CD8-positive, alpha-beta memory T cell (primary cell): ENCODE measurements around the gene AXIN1. TPM values are rescaled to one million over a fixed set of nuclear protein-coding genes. Genes with fewer than 3 reads are reported as not detected.
"Not testable (repeated sequence)": the region's sequence is repeated elsewhere in the genome, so short reads cannot be mapped to it uniquely, and the experiment has no call there.

Experiments used
- CTCF ChIA-PET: fragments of 350-600 bp; sonication (Branson Sonifier 250); formaldehyde crosslinking; loops from one replicate; lab custom pipeline; 2021; ENCODE audit warnings: antibody characterized with exemption; lab: Charles Lee
- POLR2A ChIA-PET: fragments of 350-600 bp; sonication (Branson Sonifier 250); formaldehyde crosslinking; loops from one replicate; lab custom pipeline; 2021; ENCODE audit warnings: antibody characterized with exemption; lab: Charles Lee
- DNase-seq, 5 donors: peaks; one replicate each; pipeline versions ENCODE4 v3.0.0 to v3.0.0-alpha.2; 2020 to 2022; ENCODE audit warnings: mixed read lengths in 1 of 5
- H3K27ac ChIP-seq: one replicate; pipeline ENCODE4 v1.7.0; 2013; ENCODE audit warnings: low read depth, mild to moderate bottlenecking, low read length, moderate library complexity
- H3K27me3 ChIP-seq: 2 replicates; pipeline ENCODE4 v1.7.0; 2013; ENCODE audit warnings: low read length, mild to moderate bottlenecking; ENCODE audit not compliant: insufficient read depth, poor library complexity, severe bottlenecking
- H3K36me3 ChIP-seq: 2 replicates; pipeline ENCODE4 v1.7.0; 2013; ENCODE audit warnings: mild to moderate bottlenecking, low read length, moderate library complexity; ENCODE audit not compliant: insufficient read depth
- H3K4me1 ChIP-seq: 2 replicates; pipeline ENCODE4 v1.7.0; 2013; ENCODE audit warnings: mild to moderate bottlenecking, low read length, moderate library complexity; ENCODE audit not compliant: insufficient read depth
- H3K4me3 ChIP-seq: 2 replicates; pipeline ENCODE4 v1.7.0; 2013; ENCODE audit warnings: mild to moderate bottlenecking, low read length
- H3K9me3 ChIP-seq: 2 replicates; pipeline ENCODE4 v1.7.0; 2013; ENCODE audit warnings: mild to moderate bottlenecking, low read length
- H3K27ac Mint-ChIP-seq, 8 donors: one replicate each; pipeline ENCODE4 v1.8.0; 2020 to 2021; ENCODE audit warnings: mixed read lengths in 8 of 8, mild to moderate bottlenecking in 6 of 8, inconsistent platforms in 3 of 8, moderate library complexity in 3 of 8
- H3K27me3 Mint-ChIP-seq, 2 donors: one replicate each; pipeline ENCODE4 v1.8.0; 2020 to 2021; ENCODE audit warnings: mixed read lengths in 2 of 2, mild to moderate bottlenecking in 1 of 2, moderate library complexity in 1 of 2
- H3K36me3 Mint-ChIP-seq, 3 donors: one replicate each; pipeline ENCODE4 v1.8.0; 2020 to 2021; ENCODE audit warnings: mixed read lengths in 3 of 3, inconsistent platforms in 1 of 3, mild to moderate bottlenecking in 1 of 3
- H3K4me1 Mint-ChIP-seq, 3 donors: one replicate each; pipeline ENCODE4 v1.8.0; 2020 to 2021; ENCODE audit warnings: mixed read lengths in 3 of 3, inconsistent platforms in 1 of 3, mild to moderate bottlenecking in 1 of 3
- H3K4me3 Mint-ChIP-seq, 7 donors: one replicate each; pipeline ENCODE4 v1.8.0; 2020 to 2021; ENCODE audit warnings: mixed read lengths in 7 of 7, mild to moderate bottlenecking in 6 of 7, moderate library complexity in 4 of 7, inconsistent platforms in 2 of 7
- H3K9me3 Mint-ChIP-seq, 5 donors: one replicate each; pipeline ENCODE4 v1.8.0; 2020 to 2022; ENCODE audit warnings: mixed read lengths in 5 of 5, mild to moderate bottlenecking in 3 of 5, moderate library complexity in 2 of 5, inconsistent platforms in 1 of 5
- polyA plus RNA-seq: library from polyadenylated mRNA; unstranded; fragments of 300-500 nt; fragmentation: Illumina TruSeq; gene quantifications from one replicate; pipeline ENCODE4 v1.2.3, GENCODE V29; 2021
- total RNA-seq, 2 experiments: library from RNA; stranded (reverse); gene quantifications; one replicate each; pipeline ENCODE4 v1.2.3, GENCODE V29; 2021

The AXIN1 gene
- total and polyA plus RNA-seq, 3 experiments from 2014 or later, result 6.9 to 26.3 (median 24.7) TPM

DNA sequence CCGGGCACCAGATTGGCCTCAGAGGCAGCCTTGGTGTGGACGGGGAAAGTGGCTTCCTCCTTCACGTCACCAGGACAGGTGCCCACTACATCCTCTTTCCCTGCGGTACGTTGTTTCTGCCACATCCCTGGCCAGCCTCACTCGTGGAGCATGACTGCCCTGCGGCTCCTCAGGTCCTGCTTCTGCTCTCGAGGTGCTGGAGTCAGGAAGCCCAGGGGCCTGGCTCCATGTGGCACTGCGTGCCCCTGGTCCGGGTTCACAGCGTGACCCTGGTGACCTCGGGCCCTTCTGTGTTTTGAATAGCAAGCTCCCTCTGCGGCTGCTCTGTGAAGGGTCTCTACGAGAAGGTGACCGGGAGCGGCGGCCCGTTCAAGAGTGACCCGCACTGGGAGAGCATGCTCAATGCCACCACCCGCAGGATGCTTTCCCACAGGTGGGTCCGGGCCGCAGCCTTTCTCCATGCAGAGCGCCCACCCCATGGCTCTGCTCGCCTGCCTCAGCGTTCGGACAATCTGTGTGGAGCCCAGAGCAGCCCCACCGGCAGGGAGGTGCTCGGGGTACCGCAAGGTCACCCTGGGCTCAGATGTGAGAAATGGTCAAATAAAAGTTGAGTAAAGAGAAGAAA is 90.3 kb downstream of the AXIN1 start:
- Histone ChIP-seq H3K4me3 (no peak overlapping the region), H3K27me3 (no peaks in the 10 kb centered on the region), H3K27ac (no peak overlapping the region), H3K4me1 (no peaks in the 10 kb centered on the region), H3K9me3 (no peaks in the 10 kb centered on the region), H3K36me3 (no peaks in the 10 kb centered on the region)
- ChIA-PET CTCF (no interaction called here), POLR2A (no interaction called here)
- H3K4me1 Mint-ChIP-seq, result peaks cover 0 to 5% (median 0%) of the 10 kb centered on the region in 3 donors
- no peak overlapping the region for H3K27ac Mint-ChIP-seq
- no peak for DNase-seq
- no peaks in the 10 kb centered on the region for H3K9me3 Mint-ChIP-seq
- H3K4me3 Mint-ChIP-seq, result no peak overlapping the region
- peaks cover 0 to 48% (median 5%) of the 10 kb centered on the region in 3 donors for H3K36me3 Mint-ChIP-seq
- H3K27me3 Mint-ChIP-seq, result no peaks in the 10 kb centered on the region

- peak overlapping the region in 2 of 8 donors; percentile 15 to 38 for H3K27ac Mint-ChIP-seq
- POLR2A ChIA-PET, result no interaction called here
- no peaks in the 10 kb centered on the region for H3K9me3 Mint-ChIP-seq
These were observed 91.4 kb downstream of the AXIN1 start for GRCh38 chr16:261031-261691.

GRCh38 chr16:260326-260725 is 92.2 kb downstream of the AXIN1 start:
- Mint-ChIP-seq H3K9me3 (no peaks in the 10 kb centered on the region), H3K4me1 (peaks cover 0 to 6% (median 6%) of the 10 kb centered on the region in 3 donors), H3K27ac (peak overlapping the region in 1 of 8 donors; percentile 27), H3K27me3 (no peaks in the 10 kb centered on the region), H3K36me3 (peaks cover 4 to 59% (median 11%) of the 10 kb centered on the region in 3 donors), H3K4me3 (no peak overlapping the region)
- no peaks in the 10 kb centered on the region for H3K27me3 ChIP-seq
- H3K4me3 ChIP-seq, result no peak overlapping the region
- no peak overlapping the region for H3K27ac ChIP-seq
- H3K4me1 ChIP-seq, result no peaks in the 10 kb centered on the region
- ChIA-PET CTCF (no interaction called here), POLR2A (no interaction called here)
- DNase-seq, result no peak
- no peaks in the 10 kb centered on the region for H3K36me3 ChIP-seq
- no peaks in the 10 kb centered on the region for H3K9me3 ChIP-seq

More at GRCh38 chr16:261031-261691, 91.4 kb downstream of the AXIN1 start:
- Histone ChIP-seq H3K36me3 (no peaks in the 10 kb centered on the region), H3K4me1 (no peaks in the 10 kb centered on the region), H3K9me3 (no peaks in the 10 kb centered on the region), H3K4me3 (no peak overlapping the region), H3K27me3 (no peaks in the 10 kb centered on the region), H3K27ac (no peak overlapping the region)
- Mint-ChIP-seq H3K4me1 (peaks cover 0 to 4% (median 1%) of the 10 kb centered on the region in 3 donors), H3K27me3 (no peaks in the 10 kb centered on the region), H3K4me3 (no peak overlapping the region), H3K36me3 (peaks cover under 1 to 52% (median 6%) of the 10 kb centered on the region in 3 donors)
- CTCF ChIA-PET, result no interaction called here
- DNase-seq, result no peak

DNA sequence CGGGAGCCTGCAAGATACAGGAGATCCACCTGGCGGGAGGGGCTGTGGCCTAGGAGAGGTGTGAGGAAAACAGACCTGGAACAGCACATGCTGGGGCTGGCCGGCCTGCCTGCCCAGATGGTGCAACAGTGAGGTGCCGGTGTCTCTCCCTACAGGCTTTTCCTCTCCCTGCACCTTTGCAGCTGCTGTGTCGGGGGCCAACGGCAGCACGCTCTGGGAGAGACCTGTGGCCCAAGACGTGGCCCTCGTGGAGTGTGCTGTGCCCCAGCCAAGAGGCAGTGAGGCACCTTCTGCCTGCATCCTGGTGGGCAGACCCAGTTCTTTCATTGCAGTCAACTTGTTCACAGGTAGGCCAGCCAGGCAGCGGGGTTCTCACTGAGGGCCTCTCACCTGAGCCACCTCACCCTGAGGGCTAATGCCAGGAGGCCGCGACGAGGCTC is 92.7 kb downstream of the AXIN1 start:
- POLR2A ChIA-PET, result no interaction called here
- Mint-ChIP-seq H3K27me3 (no peaks in the 10 kb centered on the region), H3K4me3 (no peak overlapping the region), H3K4me1 (peaks cover 0 to 6% (median 6%) of the 10 kb centered on the region in 3 donors), H3K9me3 (no peaks in the 10 kb centered on the region), H3K36me3 (peaks cover 4 to 61% (median 11%) of the 10 kb centered on the region in 3 donors), H3K27ac (no peak overlapping the region)
- Histone ChIP-seq H3K27ac (no peak overlapping the region), H3K4me3 (no peak overlapping the region), H3K27me3 (no peaks in the 10 kb centered on the region), H3K4me1 (no peaks in the 10 kb centered on the region), H3K36me3 (no peaks in the 10 kb centered on the region), H3K9me3 (no peaks in the 10 kb centered on the region)
- CTCF ChIA-PET, result no interaction called here
- no peak for DNase-seq

DNA sequence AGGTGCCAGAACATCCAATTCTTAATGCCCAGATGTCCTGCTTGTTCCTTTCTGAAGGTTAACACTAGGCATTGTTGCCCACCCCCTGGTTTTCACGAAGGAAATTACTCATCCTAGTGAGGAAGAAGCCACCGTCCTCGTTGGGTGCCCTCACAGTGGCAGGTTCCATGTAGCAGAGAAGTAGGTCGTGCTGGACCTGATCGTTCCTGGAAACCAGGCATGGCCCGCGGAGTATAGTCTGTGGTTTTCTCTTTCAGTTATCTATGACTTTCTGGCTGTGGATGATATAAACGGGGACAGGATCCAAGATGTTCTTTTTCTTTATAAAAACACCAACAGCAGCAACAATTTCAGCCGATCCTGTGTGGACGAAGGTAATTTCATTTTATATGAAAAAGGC is 93.3 kb downstream of the AXIN1 start:
- Mint-ChIP-seq H3K9me3 (no peaks in the 10 kb centered on the region), H3K27ac (peak overlapping the region in 3 of 8 donors; percentile 4 to 66 (median 58)), H3K27me3 (no peaks in the 10 kb centered on the region), H3K4me3 (peak overlapping the region in 1 of 7 donors; percentile 5), H3K4me1 (peaks cover 0 to 6% (median 6%) of the 10 kb centered on the region in 3 donors), H3K36me3 (peaks cover 4 to 66% (median 11%) of the 10 kb centered on the region in 3 donors)
- no peak for DNase-seq
- POLR2A ChIA-PET, result no interaction called here
- H3K27me3 ChIP-seq, result no peaks in the 10 kb centered on the region
- no peaks in the 10 kb centered on the region for H3K36me3 ChIP-seq
- CTCF ChIA-PET, result no interaction called here
- peaks cover 2% of the 10 kb centered on the region for H3K4me1 ChIP-seq
- H3K27ac ChIP-seq, result no peak overlapping the region
- H3K9me3 ChIP-seq, result no peaks in the 10 kb centered on the region
- H3K4me3 ChIP-seq, result no peak overlapping the region

DNA sequence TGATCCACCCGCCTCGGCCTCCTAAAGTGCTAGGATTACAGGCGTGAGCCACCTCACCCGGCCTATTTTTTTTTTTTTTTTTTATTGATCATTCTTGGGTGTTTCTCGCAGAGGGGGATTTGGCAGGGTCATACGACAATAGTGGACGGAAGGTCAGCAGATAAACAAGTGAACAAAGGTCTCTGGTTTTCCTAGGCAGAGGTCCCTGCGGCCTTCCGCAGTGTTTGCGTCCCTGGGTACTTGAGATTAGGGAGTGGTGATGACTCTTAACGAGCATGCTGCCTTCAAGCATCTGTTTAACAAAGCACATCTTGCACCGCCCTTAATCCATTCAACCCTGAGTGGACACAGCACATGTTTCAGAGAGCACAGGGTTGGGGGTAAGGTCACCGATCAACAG is 94.4 kb downstream of the AXIN1 start:
- H3K27ac Mint-ChIP-seq, CTCF ChIA-PET: not testable (repeated sequence)

DNA sequence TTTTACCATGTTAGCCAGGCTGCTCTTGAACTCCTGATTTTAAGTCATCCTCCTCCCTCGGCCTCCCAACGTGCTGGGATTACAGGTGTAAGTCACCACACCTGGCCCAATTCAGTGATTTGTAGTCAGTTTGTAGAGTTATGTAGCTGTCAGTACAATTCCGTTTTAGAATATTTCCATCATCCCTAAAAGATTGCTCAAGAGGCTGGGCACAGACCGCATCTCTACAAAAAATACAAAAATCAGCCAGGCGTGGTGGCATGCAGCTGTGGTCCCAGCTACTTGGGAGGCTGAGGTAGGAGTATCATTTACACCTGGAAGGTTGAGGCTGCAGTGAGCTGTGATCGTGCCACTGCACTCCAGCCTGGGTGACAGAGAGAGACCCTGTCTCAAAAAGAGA is 97.3 kb downstream of the AXIN1 start:
- DNase-seq, result no peak
- Histone ChIP-seq H3K4me3 (no peak overlapping the region), H3K27ac (no peak overlapping the region), H3K9me3 (no peaks in the 10 kb centered on the region), H3K27me3 (no peaks in the 10 kb centered on the region), H3K36me3 (no peaks in the 10 kb centered on the region), H3K4me1 (peaks cover 20% of the 10 kb centered on the region)
- Mint-ChIP-seq H3K9me3 (no peaks in the 10 kb centered on the region), H3K4me3 (peak overlapping the region in 1 of 7 donors; percentile 68), H3K4me1 (peaks cover 16 to 22% (median 18%) of the 10 kb centered on the region in 3 donors), H3K27me3 (no peaks in the 10 kb centered on the region), H3K36me3 (peaks cover 4 to 47% (median 13%) of the 10 kb centered on the region in 3 donors), H3K27ac (no peak overlapping the region)
- CTCF ChIA-PET, result interaction anchor here (1.0 to 3.1 kb wide), 3 partner anchors 19 to 138 kb away, joined by 3 to 13 read pairs (median 5); no protein-coding TSS in a partner anchor
- POLR2A ChIA-PET, result no interaction called here

More for the DNA sequence above, 94.4 kb downstream of the AXIN1 start:
- H3K27me3 ChIP-seq, H3K4me3 Mint-ChIP-seq, H3K9me3 Mint-ChIP-seq, H3K9me3 ChIP-seq, H3K4me3 ChIP-seq, H3K27me3 Mint-ChIP-seq, POLR2A ChIA-PET, H3K27ac ChIP-seq, DNase-seq, H3K36me3 ChIP-seq: not testable (repeated sequence)
- peaks cover 6 to 13% (median 8%) of the 10 kb centered on the region in 3 donors for H3K4me1 Mint-ChIP-seq
- peaks cover 4 to 60% (median 12%) of the 10 kb centered on the region in 3 donors for H3K36me3 Mint-ChIP-seq
- H3K4me1 ChIP-seq, result peaks cover 10% of the 10 kb centered on the region

GRCh38 chr16:254461-254860 is 98.1 kb downstream of the AXIN1 start:
- H3K36me3 ChIP-seq, result no peaks in the 10 kb centered on the region
- no peaks in the 10 kb centered on the region for H3K27me3 Mint-ChIP-seq
- CTCF ChIA-PET, result interaction anchor here (1.0 to 3.1 kb wide), 4 partner anchors 10 to 137 kb away, joined by 3 to 13 read pairs (median 4); no protein-coding TSS in a partner anchor
- peak overlapping the region in 1 of 7 donors; percentile 9 for H3K4me3 Mint-ChIP-seq
- H3K9me3 ChIP-seq, result no peaks in the 10 kb centered on the region
- no peak overlapping the region for H3K27ac ChIP-seq
- no peak overlapping the region for H3K27ac Mint-ChIP-seq
- no peaks in the 10 kb centered on the region for H3K27me3 ChIP-seq
- no peak overlapping the region for H3K4me3 ChIP-seq
- H3K4me1 Mint-ChIP-seq, result peaks cover 16 to 22% (median 18%) of the 10 kb centered on the region in 3 donors
- H3K36me3 Mint-ChIP-seq, result peaks cover 4 to 44% (median 12%) of the 10 kb centered on the region in 3 donors
- H3K9me3 Mint-ChIP-seq, result no peaks in the 10 kb centered on the region
- peaks cover 20% of the 10 kb centered on the region for H3K4me1 ChIP-seq
- no peak for DNase-seq
- POLR2A ChIA-PET, result no interaction called here
